Amygdala (tissue), 56 donors: Measurements from ENCODE around the gene OS9.
A peak's percentile ranks its signal among the peaks of the same experiment; 100 is the strongest.

Experiments
- DNase-seq, 56 donors: peaks; one replicate each; lab custom pipeline; 2025; lab: John Stamatoyannopoulos, UW

The OS9 gene

GRCh38 chr12:57750561-57751431, 56.9 kb downstream of the OS9 start:
- DNase-seq = no peak

DNA sequence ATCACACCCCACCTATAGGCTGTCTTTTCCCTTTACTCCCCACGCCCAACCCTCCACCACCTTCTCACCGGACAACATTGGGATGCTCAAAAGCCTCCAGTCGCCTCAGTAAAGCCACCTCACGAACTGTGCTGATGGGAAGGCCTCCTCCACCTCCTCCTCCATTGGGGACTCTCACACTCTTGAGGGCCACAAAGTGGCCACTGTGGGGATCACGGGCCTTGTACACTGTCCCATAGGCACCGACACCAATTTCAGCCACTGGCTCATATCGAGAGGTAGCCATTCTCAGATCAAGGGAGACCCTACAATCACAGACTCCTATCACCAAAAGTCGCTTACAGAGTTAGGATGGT, 57.5 kb downstream of the OS9 start:
- DNase-seq = no peak

GRCh38 chr12:57751788-57752667, 58.1 kb downstream of the OS9 start, which contains the start of gene CDK4:
Gene CDK4, minus strand, starts transcription at chr12:57752310. Its CDS starts 593 bp downstream, at chr12:57751717.
- DNase-seq = peak; percentile 94 to 100 (median 100)

- DNase-seq = no peak
Measured at GRCh38 chr12:57752668-57753000, 58.7 kb downstream of the OS9 start.

GRCh38 chr12:57753756-57754337, 59.9 kb downstream of the OS9 start:
- DNase-seq = no peak

DNA sequence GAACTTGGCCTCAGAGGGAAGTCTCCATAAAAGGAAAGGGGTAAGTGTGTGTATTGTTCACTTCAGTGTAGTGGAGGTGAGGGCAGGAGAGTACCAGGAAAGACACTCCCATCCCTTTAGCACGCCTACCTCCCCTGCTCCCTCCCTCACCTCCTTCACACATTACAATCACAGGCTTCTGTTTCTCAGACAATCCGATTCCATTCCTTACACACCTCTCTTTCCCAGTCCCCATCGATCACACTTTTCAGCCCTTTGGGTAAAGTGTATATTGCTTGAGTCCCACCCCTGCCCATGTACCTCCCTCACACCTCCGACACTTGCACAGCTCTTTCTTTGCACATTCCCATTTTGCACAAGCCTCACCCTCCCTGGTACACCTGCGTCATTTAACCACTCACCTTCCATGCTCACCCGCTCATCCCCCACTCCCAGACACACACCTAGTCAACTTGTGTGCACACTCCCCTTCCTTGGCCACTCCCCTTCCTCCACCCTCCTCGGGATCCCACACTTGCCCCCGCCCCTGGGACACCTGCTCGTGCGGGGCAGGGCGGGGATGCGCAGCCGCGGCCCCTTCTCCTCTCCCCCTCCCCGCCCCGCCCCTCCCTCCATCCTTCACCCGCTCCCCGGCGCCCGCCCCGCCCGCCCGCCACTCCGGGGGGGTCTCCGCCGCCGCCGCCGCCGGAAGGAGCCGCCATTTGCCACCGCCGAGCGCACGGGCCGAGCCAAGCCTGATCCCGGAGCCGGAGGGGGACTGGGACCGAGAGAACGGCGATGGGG, 60.7 kb downstream of the OS9 start, which contains the start of gene MARCHF9:
MARCHF9 (plus strand) TSS at position 693 of the 783 bp plus-strand sequence. CDS start 426 bp downstream, outside the sequence.
- DNase-seq = peak in 31 of 56 donors; percentile 8 to 72 (median 40)

DNA sequence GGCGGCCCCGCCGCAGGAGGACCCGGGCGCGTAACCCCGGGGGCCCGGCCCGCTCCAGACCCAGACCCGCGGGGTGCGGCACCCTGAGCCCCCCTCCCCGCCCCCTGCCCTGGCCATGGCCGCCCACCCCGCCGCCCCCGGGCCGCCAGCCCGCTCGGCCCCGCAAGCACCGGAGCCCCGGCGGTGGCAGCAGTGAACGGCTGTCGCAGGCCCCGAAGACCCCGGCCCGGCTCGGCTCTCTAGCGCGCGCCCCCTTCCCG, 61.2 kb downstream of the OS9 start:
- peak in 2 of 56 donors; percentile 48 to 54 for DNase-seq

GRCh38 chr12:57755454-57756372, 61.8 kb downstream of the OS9 start:
- peak in 4 of 56 donors; percentile 8 to 54 (median 32) for DNase-seq

DNA sequence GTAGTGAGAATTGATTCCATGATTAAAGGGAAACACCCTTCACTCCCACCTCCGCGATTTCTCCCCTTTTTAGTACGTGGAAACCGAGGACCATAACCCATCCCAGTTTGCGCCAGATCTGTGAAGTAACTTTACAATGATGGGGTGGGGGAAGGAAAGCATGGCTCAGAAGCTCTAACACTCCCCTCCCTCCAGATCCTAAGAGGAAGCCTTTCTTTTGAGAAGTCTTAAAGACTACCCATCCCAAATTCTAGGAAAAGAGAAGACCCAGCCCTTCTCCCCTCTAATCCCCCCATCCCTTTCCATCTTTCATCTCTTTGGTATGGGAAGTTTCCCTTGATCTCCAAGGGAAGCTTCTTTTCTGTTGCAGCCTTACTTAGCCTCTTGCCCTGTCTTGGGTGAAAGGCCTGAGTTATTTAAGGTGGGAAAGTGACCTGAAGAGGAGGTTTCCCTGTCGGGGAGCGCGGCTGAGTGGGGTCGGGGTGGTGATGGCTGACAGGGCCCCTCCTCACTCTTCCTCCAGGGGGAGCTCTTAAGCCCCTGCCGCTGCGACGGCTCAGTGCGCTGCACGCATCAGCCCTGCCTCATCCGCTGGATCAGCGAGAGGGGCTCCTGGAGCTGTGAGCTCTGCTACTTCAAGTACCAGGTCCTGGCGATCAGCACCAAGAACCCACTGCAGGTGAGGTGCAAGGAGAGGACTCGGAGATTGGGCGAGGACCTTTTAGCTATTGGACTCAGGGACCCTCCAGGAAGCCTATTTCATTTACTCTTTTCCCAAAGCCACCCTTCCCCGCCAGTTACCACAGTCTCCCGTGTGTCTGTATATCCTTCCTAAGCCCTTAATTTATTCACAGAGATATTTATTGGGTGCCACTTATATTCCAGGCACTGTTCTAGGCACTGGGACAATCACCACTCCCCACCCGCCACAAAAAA, 62.7 kb downstream of the OS9 start:
- peak in 3 of 56 donors; percentile 8 to 18 (median 15) for DNase-seq

GRCh38 chr12:57757771-57758170, 63.8 kb downstream of the OS9 start:
- DNase-seq = no peak

DNA sequence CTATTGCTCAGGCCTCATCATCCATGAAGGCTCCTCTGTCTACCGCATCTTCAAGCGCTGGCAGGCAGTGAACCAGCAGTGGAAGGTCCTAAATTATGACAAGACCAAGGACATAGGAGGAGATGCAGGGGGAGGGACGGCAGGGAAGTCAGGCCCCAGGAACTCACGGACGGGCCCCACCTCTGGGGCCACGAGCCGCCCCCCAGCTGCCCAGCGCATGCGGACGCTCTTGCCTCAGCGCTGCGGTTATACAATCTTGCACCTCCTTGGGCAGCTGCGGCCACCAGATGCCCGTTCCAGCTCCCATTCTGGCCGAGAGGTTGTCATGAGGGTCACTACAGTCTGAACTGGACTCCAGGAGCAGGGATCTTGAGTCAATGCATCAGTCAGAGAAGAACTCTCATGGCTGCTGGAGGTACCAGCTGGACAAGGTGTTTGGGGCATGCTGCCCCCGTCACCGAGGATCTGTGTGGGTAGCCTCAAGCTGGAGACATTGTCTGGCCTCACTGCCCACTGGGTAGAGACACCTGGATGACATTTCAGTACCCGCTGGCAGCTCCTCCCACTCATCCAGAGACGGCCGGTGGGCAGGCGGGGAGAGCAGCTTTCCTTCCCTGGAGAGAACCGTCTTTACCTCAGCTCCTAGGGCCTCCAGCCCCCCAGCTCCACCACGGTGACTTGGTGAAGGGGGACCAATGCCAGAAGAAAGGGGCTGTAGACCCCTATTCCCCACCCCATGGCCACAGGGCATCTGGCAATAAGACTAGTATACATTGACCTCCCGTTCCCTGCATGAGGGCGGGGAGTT, 64.8 kb downstream of the OS9 start:
- DNase-seq = no peak

GRCh38 chr12:57759360-57759980, 65.5 kb downstream of the OS9 start:
- no peak for DNase-seq

DNA sequence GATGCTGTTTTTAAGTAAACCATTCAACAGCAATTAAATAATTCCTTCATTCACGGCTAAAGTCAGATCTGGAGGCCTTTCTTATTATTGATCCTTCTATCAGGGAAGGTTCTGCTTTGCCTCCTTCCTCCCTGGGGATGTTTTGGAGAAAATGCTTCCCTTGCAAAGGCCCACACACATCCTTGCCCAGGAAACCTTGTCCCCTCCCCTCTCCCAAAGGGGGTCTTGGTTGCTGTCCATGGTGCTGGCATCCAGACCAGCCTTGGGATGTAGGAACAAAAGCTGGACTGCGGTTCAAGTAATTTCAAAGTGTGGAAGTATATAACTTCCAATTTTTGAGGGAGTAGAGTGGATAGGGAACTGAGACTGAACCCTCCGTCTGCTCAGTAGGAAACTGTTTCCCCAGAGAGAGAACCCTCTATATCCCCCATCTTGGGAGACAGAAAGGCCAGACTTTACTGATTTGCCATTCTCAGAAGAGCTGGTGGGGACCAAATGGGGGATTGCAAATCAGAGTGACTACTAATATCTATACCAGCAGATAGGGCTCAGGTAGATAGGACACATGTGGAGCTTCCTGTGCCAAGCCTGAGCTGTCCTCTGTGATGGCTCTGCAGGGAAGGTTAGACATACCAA, 66.5 kb downstream of the OS9 start:
- DNase-seq = no peak

DNA sequence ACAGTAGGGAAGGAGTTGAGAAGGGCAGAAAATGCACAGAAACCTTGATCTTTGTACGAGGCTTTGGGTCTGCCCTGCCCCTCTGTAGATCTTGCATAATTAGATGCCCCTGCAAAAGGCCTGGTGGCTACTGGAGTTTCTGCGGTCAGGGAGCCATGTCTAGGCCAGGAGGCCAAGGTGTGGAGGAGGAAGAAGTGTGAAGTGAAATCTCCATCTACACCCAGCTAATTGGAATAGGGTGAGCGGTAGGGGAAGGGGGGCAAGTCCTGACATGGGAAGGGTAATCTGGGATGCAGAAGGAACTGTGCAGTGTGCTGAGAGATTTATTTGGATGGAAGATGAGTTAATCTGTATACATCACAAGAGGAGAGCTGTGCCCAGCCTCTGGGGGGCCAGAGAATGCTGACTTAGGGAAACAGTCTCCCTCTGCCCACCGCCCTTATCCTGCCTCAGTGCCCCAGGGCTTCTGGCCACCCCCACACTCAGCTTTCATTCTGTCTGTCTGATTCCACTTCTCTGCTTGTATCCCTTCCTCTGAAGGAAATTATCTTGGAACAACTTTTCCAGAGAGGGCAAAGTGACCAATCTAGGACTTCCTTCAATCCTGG, 67.6 kb downstream of the OS9 start:
- no peak for DNase-seq

DNA sequence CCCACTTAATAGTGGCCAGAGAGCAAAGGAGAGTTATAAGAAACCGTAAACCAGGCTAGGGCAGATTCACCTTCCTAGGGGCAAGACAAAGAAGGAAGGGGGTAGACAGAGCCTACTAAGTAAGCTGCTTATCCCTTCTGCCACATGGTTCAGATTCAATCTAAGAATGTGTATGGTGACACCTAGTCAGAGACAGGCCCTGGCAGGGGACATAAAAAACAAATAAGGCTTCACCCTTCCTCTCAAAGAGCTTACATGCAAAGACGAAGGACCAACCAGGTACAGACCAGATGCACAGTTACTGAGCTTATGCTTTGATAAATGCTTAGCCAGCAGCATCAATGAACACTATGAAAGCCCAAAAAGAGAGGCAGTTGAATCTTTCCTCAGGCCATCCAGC, 68.5 kb downstream of the OS9 start:
- no peak for DNase-seq
